GM20000 (cell line): ENCODE results near the gene TPBGL.

ENCODE experiments used
- DNase-seq: peaks from one replicate; pipeline ENCODE4 v3.0.0; 2012; ENCODE audit warnings: low spot score
- CTCF ChIP-seq: IDR thresholded peaks from 2 replicates; pipeline ENCODE4 v1.5.1; 2012; ENCODE audit warnings: mild to moderate bottlenecking, control low read depth; ENCODE audit errors: extremely low read depth, missing control alignments

The TPBGL gene

GRCh38 chr11:75202195-75202594 lies 38.4 kb upstream of the TPBGL start:
- DNase-seq: no peak
- no peak for TF ChIP-seq CTCF

- no peak for DNase-seq
- no peak for TF ChIP-seq CTCF
Observed at GRCh38 chr11:75203138-75203537, 37.4 kb upstream of the TPBGL start.

- DNase-seq: no peak
- no peak for TF ChIP-seq CTCF
Observed at GRCh38 chr11:75203641-75204011, 36.9 kb upstream of the TPBGL start.

- DNase-seq: no peak
- no peak for TF ChIP-seq CTCF
Observed at GRCh38 chr11:75204012-75204674, 36.4 kb upstream of the TPBGL start.

GRCh38 chr11:75204685-75205563 lies 35.6 kb upstream of the TPBGL start:
- DNase-seq: peak; percentile 83
- TF ChIP-seq CTCF: peak; percentile 86

- DNase-seq: no peak
Observed at GRCh38 chr11:75205564-75206020, 35.0 kb upstream of the TPBGL start.

More at GRCh38 chr11:75205564-75206020, 35.0 kb upstream of the TPBGL start:
- TF ChIP-seq CTCF: no peak
